Measurements from ENCODE around the gene TGM2.

Gene TGM2

DNA sequence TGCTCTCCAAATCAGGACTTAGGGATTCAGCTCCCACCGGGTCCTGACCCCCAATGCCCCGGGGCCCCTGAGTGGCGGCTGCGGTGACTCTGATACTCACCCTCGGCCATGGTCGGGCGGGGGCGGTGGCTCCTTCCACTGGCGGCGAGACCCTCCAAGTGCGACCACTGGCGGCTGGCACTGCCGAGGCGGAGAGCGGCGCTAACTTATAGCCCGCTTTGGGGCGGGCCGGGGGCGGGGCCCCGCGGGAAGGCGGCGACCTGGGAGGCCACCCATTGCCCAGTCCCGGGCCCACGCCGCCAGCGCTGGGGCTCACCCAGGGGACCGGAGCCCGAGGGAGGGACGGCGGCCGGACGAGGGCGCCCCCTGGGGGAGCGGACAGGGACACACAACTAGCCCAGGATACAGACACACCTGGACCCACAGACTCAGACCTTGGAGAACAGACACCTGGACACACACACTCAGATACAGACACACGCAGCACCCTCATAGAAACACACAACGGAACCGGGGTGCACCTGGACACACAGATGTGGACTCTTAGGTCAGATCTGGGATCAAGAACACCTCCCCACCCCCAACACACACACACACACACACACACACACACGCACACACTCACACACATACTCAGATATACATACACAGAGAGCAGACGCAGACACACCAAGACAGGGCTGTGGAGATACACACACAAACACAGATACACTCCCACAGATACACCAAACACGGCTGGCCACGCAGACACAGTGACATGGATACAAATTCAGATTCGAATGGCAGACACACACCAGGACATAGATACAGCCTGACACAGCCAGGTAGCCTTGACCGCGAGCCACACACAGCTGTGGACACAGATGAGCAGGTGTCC lies at the start of gene TGM2:
TSS of gene TGM2 (minus strand) at position 182 of the 877 bp plus-strand sequence. CDS start at position 110, 72 bp downstream.
- FAIRE-seq (peak; percentile 72), DNase-seq (ENCODE audit: extremely low spot score, insufficient read length, low read depth) (peak; percentile 71)

DNA sequence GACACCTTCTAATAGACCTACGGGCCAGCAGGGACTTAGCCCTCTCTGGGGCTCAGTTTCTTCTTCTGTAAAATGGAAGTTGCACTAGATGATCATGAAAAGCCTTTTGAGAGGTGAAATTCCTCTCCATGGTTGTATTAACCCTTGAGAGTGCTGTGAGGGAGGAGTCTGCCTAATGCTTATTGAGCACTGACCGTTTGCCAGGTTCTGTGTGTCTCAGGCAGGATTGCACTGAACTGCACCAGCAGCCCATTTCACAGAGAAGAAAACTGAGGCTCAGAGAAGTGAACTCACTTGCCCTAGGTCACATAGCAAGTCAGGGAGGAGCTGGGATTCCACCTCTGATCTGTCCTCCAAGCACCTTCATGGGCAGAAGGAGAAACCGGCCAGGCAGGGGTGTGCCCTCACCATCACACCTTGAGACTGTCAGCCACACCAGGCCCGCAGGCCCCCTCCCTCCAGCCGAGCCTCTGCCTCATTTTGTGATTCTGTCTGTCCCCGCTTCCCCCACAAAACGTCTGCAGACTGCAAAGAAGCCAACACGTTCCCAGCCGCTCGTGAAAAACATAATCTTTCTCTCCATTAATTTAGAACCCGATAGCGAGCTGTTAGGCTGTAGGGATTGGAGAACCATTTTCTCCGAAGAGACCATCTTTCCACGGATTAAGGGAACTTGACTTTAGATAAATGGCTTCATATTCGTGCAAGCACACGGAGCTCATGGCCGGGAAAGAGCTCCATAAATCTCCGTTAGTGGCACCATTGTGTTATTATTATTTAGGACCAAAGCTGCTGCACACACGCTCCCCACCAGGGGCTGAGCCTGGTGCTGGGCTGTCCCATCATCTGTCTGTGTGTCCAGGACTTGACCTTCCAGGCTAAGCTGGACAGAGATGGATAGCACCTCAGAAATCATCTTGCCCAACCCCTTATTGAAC lies 49.5 kb upstream of the TGM2 start:
- FAIRE-seq (no peak), DNase-seq (ENCODE audit: extremely low spot score, insufficient read length, low read depth) (no peak)

DNA sequence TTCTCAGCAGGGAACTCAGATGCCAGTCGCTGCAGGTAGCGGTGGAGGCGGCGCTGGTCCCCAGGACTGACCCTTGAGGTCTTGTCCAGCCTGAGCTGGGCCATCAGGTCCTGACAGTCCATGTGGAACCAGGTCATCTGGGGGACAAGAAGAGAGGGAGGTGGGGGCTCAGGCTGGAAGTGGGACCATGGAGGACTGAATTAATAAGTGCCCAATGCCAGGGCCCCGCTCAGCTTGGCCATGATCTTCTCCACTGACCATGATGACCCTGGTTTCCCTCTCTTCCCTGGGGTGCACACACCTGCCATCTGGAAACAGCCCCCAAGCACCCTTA lies 48.5 kb upstream of the TGM2 start:
- DNase-seq (ENCODE audit: extremely low spot score, insufficient read length, low read depth) (no peak), FAIRE-seq (no peak)

DNA sequence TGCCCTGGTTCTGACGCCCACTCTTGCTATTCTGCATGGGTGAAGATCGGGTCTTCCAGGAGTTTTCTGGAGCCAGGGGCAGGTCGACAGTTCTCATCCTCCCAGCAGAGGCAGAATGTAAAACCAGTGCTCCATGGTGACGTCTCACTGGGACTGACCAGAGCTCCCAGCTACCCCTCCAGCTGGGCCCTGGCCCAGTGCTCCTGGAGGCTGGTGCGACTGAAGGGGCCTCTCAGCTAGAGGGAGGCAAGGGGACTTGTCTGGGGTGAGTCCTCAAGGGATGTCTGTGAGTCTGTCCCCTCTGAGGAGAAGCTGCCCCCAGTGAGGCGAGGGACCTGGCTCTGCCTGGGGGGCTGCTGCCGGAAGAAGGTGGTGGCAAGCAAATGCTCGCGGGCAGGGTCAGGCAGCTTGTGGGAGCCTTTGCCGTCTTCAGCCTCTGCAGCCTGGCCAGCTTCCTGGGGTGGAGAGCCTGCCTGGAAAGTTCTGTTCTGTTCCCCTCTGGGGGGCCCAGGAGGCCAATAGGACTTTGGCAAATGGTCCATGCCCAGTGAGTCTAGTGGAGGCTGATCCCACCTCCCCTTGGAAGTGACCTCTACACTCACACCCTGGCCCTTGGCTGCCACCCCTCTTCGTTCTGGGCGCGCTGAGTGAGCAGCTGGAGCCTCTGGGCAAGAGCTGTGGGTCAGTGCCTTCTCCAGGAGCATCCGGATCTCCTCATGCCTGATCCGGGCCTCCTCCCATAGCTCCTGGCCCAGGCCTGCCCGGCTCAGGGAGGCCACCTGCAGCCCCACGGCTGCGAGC lies 47.9 kb upstream of the TGM2 start:
- FAIRE-seq = no peak
- no peak for DNase-seq (ENCODE audit: extremely low spot score, insufficient read length, low read depth)

DNA sequence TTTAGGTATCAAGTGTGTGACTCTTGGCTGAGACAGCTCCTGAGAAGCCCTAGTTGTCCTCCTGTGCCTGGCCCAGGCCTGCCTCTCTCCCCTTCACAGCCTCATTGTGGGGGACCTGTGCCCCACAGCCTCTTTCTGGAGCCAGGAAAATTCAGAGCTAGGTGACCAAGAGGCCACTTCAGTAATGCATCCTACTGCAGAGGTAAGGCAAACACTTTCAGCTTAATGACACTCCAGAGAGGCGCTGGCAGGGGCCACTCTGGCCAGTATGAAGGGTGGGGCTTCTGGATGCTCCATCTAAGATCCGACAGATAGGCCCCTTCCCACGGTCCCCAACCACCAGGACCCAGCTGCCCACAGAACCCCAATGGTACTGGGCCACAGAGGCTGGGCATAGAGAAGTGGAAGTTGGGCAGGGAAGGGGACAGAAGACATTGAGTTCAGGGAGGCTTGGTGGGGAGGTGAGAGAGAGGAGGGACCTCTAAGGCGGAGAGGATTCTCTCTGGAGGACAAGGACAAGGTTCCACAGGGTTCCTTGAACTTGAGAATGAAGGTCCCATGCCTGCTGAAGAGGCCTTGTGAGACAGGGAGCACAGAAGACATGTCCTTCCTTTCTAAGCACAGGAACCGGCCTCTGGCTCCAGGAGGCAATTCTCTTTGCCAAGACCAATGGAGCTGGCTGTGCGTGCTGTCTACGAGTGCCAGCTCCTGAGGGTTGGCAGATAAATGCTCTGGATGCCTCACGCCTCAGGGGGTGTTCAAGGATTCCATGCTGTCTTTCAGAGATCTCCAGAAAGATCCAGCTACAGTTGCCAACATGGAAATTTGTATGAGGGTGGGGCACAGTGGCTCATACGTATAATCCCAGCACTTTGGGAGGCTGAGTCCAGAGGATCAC lies 46.4 kb upstream of the TGM2 start:
- DNase-seq (ENCODE audit: extremely low spot score, insufficient read length, low read depth) (no peak), FAIRE-seq (no peak)

DNA sequence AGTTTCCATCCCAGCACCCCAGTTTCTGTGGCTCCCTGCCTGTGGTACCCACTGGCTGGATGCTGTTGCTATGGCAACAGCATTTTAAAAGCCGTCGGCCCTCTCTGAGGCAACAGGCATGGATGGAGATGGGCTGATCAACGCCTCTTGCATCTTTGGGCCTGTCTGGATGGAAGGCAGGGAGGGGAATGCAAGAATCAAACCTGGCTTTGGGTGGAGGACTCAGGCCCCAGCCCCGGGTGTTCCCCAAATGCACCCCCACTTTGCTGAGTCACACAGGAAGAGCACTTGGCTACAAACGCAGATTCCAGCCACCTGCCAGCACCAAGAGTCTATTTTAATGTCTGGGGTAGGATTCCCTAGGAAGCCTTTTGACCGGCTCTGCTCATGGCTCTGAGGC lies 45.7 kb upstream of the TGM2 start:
- DNase-seq (ENCODE audit: extremely low spot score, insufficient read length, low read depth) = no peak
- FAIRE-seq = no peak

DNA sequence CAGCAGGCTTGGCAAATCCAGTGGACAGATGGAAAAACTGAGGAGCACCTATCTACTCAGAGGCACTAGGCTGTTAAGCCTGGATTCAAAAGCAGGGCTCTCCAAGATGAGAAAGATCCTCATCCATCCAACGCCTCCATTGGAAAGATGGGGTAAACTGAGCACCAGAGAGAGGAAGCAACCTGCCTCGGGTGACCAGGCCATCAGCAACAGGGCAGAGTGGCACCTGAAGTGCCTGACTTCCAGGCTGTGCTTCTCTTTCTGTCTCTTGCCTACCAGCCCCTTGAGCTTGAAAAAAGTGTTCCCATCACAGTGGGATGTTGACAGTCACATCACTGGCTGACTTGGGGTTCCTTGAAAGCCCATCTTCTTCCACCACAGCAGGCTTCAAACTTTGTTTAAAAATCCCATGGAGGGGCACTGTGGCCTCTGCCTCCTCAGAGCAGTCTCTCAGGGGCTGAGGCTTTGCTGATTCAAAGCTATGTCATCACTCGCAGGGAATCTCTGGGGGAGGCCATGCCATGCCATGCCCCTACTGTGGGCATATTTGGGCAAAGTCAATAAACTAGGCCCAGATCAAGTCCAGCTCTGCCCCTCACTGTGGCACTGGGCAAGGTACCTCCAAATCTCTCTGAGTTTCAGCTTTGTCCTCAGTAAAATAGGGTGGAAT lies 44.8 kb upstream of the TGM2 start:
- no peak for FAIRE-seq
- no peak for DNase-seq (ENCODE audit: extremely low spot score, insufficient read length, low read depth)

DNA sequence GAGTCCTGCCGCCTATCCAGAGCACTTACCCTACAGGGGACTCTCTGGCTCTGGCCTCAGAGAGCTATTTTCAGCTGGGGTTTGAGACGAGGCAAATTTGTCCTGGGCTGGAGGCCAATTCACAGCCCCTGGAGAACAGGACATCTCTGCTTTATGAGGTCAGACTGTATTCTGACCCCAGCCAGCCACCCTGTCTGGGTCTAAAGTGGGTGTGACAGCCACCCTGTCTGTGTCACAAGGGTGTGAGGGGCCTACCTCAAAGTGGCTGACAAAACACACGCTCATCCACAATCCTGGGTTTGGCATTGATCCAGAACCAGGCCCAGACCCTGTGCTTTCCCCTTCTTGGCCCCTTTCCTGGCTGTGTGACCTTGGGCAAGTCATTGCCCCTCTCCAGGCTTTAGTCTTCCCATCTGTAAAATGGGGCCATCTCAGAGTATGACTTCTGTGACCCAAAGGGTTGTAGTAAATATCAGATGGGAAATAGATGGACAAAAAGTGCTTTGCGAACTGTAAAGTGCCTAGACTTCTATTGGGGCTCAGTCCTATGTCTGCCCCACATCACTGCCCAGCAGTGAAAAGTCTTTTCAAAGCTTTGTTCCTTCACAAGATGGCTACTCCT lies 44.1 kb upstream of the TGM2 start:
- FAIRE-seq = no peak
- DNase-seq (ENCODE audit: extremely low spot score, insufficient read length, low read depth) = no peak

DNA sequence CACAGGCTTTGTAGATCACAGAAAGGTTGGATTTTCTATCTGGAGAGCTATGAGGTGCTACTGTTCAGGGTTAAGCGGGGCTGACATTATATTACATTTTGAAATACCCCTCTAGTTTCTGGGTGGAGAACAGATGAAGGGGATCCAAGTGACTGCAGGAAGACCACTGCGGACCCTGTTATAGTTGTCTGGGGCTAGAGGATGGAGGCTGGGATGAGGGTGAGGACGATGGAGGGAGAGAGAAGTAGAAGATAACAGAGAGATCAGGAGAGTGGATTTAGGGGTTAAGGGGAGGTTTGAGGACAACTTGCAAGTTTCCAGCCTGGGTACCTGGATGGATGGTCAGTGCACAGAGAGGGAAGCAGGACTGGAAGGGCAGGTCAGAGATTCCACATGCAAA lies 43.5 kb upstream of the TGM2 start:
- DNase-seq (ENCODE audit: extremely low spot score, insufficient read length, low read depth) = no peak
- FAIRE-seq = no peak

DNA sequence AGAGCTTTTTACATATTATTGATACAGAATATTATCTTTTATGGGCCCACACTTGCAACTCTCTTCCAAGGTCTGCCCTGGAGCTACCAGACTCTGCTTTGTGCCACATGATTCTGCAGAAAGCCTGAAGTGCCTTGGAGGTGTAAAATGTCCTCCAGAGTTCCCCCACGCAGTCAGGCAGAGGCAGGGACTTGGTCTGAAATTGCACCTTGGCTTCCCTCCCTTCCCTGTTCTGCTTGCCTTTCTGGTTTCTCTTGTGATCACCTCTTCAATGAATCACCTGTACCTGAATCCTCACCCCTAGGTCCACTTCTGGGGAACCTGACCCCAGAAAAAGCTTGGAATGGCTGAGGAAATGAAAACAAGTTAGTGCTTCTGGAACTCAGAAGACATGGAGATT lies 43.0 kb upstream of the TGM2 start:
- FAIRE-seq = no peak
- DNase-seq (ENCODE audit: extremely low spot score, insufficient read length, low read depth) = no peak

DNA sequence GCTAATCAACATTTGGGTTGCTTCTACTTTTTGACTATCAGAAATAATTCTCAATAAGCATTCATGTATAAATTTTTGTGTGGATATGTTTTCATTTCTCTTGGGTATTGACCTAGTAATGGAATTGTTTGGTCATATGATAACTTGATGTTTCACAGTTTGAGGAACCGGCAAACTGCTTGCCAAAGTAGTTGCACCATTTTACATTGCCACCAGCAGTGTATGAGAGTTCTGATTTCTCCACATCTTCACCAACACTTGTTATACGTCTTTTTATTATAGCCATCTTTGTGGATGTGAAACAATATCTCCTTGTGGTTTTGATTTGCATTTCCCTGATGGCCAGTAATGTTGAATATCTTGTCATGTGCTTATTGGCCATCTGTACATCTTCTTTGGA lies 42.6 kb upstream of the TGM2 start:
- no peak for FAIRE-seq
- no peak for DNase-seq (ENCODE audit: extremely low spot score, insufficient read length, low read depth)

DNA sequence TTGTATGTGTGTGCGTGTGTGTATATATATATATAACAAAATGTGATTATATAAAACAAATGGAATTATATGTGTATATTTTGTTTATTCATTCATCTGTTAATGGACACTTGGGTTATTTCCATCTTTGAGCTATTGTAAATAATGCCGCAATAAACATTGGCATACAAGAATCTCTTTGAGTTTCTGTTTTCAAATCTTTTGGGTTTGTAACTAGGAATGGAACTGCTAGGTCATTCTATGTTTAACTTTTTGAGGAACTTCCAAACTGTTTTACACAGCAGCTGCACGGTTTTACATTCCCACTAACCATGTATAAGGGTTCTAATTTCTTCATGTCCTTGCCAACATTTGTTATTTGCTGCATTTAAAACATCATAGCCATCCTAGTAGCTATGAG lies 39.9 kb upstream of the TGM2 start:
- no peak for DNase-seq (ENCODE audit: extremely low spot score, insufficient read length, low read depth)
- no peak for FAIRE-seq

DNA sequence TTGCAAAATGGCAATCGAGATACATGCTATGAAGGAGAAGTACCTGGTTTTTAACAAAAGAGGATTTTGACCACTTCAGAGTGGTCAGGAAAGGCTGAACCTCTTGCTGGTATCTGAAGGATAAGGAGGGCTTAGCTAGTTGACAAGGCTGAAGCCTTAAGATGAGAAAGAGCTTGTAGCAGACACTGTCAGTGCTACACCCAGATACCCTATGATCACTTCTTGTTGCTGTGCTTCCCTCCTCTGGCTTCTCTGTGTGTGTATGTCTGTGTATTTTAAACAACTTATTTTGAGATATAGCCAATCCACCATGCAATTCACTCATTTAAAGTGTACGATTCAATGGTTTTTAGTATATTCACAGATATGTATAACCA lies 38.9 kb upstream of the TGM2 start:
- no peak for DNase-seq (ENCODE audit: extremely low spot score, insufficient read length, low read depth)
- FAIRE-seq = no peak

DNA sequence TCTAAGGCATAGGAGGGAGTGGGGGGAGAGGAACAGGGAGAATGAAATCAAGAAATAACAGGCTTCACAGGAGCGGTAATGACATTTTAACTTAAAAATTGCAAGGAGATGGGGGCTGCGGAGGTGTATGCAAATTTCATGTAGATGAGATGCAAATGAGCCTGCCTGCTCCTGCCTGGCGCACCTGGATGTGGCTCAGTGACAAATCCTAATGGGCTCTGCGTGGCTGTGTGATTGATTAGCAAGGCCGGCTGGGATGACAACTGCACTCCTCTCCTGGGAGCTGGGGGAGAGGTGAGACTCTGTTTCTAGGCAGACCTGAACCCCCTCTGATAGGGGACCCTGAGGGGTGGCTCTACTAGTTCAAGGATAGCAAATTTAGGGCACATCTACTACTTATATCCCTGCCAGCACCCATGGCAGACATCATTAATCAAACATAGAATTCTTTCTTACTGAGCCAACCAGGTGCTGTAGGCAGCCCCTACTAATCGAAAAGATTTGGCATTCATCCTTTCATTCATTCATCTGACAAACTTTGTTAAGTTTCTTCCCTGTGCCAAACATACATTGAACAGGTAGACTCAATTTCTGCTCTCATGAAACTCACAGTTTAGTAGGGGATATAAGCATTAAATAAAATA lies 38.4 kb upstream of the TGM2 start:
- FAIRE-seq = no peak
- DNase-seq (ENCODE audit: extremely low spot score, insufficient read length, low read depth) = no peak

DNA sequence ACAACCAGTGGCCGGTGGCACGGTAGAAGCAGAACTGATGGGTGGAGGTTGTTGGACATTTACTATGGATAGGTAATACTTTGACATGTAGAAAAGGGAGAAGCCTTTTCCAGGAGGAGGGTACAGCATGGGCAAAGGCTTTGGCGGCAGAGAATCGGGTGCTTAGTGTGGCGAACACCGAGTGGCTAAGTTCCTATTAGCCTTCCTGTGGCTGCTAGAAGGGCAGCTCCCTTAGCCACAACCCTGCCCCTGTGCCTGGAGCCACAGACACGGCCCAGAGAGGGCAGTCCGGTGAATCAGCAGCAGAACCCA lies 37.9 kb upstream of the TGM2 start:
- no peak for FAIRE-seq
- DNase-seq (ENCODE audit: extremely low spot score, insufficient read length, low read depth) = no peak

DNA sequence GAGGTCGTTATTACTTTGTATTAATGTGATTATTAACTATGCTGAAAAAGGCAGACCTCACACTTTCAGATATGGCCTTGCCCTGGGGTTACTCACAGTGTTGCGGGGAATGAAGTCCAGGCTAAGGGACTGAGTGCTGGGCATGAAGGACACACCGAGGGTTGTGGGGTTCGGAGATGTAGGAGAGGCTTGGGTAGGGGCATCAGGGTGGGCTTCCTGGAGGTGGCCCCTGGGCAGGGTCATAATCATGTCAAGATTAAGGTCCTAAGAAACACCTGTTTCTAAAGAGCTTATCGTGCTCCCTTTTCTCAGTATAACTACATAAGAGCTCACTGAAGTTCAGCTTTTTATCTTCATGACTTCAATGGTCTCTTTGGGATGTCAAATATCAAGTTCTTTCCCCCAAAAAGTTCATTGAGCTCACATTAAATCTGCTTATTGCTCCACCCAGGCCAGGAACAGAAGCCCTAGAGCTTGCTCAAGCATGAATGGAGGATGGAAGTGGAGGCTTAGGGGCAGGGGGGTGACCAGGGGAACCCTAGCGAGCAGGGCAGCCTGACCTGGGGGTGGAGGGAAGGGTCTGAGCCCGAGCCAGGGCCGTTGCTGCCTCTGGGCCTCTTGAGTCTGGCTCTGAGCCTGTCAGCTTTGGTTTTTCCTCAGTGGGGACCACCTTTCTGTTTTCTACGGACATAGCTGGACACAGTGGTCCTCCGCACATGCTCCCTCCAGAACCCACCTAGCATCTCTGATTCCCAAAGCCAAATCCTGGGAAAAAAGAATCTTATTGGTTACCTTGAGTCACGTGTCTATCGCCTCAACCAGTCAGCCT lies 37.3 kb upstream of the TGM2 start:
- no peak for DNase-seq (ENCODE audit: extremely low spot score, insufficient read length, low read depth)
- no peak for FAIRE-seq

DNA sequence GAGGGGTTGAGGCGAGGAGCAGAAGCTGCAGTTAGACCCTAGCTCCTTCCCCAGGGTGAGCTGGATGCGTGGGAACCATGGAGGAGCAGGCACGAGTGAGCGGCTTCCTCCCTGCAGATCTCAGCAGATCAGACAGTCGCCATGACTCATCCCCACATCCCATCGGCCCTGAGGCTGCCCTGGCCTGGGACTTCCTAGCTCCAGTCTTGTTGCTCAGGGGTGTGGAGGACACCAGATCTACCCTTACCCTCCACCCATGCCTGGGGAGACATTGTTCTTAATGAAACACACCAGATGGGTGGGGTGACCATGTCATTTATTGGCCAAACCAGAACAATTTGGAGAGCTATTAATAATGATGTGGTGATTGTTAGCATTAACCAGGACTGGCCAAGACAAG lies 36.3 kb upstream of the TGM2 start:
- FAIRE-seq = no peak
- no peak for DNase-seq (ENCODE audit: extremely low spot score, insufficient read length, low read depth)

Measured in GM18507 (cell line).